SHP77 treated with DMSO at 0.1 percent for 48 hours (cell line): ENCODE results near the gene SCRN2.

Experiments
- DNase-seq: peaks from one replicate; lab custom pipeline; 2025; lab: John Stamatoyannopoulos, UW

SCRN2 gene

DNA sequence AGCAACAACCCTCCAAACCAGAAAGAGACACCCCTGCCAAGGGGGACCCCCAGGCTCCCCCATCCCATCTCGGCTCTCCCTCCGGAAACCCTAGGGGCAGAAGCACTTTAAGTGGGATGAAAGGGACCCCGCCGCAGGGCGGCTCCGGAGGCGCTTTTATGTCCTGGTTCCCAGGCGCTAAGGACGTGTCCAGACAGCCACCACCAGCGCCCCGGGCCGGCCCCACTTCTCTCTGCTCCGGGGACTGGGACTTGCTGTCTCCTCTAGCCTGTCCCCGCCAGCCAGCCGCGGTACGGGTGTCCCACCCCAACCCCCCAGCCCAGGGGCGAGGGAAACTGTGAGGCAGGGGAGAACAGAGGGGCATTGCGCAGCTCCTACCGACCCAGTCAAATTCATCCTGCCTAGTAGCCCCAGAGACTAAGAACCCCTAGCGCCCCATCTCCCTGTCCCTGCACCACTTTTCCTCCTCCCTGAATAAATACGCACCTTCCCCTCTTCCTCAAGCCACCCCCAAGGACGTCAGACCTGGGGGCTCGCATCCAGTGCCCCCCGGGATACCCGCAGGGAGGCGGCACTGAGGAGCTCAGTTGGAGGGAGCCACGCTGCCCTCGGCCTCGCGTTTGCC lies 5.8 kb upstream of the SCRN2 start:
- DNase-seq, result no peak

DNA sequence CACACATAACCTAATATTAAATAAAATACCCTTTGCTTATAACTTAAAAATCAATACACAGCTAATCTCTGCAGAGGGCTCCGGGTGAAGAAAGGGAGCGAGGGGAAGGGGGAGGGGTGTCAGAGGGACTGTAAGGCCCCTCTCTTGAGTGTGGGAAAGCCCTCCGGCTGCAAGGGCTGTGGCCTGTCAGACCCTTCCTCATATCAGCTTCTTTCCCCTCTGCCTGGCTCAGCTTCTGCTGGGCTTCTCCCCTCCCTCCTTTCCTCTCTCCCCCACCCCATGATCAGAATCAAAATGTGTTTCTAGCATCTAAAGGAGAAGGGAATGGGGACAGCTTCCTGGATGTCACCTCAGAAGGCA lies 4.6 kb upstream of the SCRN2 start:
- DNase-seq, result no peak

DNA sequence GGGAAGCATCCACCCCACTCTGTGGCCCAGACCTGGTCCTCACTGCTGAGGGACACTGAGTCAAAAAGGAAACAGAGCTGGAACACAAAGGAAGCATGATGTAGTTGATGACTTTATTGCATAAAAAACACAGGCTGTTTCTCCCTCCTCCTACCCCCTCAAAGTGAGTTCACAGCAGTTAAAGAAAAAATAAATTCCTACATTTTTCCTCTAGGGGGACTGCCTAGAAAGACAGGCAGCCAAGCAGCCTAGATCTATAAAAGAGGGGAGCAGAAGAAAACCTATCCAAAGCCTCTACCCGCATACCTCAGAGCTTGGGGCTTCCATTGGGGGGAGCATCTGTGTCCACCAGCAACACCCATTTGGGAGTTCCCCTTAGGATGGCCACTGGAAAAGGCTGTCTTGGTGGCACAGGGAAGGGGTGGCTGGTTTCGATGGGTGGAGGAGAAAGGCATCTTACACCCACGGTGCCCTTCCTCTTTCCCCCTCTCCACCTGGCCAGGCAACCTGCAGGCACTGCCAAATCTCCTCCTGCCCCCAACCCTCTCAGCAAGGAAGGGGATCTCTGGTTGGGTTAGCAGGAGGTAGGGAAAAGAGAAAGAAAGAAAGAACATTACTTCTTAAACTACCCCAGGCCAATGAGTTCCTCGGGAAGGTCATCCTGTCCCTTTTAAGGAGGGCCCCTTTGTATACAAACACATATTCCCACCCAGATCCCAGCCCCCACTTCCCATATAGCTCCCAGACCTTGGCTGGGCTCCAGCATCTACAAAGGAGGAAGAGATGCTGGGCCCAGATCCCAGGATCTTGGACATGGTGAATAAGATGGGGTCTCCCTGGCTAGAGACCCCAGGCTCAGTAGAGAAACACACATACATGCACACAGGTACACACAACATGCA lies 4.0 kb upstream of the SCRN2 start:
- no peak for DNase-seq

DNA sequence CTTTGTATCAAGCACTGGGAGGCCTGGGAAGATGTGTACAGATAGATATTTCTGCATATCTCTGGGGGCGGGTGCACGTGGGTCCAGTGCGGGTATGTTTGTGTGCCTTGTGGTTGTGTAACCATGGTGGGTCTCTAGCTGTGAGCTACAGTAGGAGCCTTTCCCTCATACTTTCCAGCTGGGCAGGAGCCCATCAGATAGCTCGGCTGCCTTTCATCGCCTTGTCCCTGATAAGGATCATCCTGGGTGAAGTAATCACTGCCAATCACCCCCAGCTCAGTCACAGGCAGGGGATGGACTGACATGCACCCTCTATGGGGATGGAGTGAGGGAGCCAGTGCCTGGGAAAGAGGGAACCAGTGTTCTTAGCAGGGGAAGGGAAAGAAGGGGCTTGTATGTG lies 3.2 kb upstream of the SCRN2 start:
- DNase-seq, result no peak

DNA sequence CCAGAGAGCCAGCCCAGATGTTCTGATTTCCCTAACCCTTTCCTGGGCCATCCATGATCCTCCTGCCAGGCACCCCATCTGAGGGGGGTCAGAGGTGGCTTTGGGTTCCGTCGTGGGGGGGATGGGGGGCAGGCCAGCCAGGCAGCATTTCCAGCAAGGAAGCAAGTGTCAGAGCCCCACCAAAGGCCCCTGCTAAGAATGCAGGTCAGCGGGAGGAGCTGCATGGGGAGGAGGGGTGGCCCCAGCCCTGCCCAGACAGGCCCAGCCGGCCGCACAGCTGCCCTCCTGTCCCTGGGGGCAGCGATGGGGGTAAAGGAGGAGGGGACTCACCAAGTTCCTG lies 2.3 kb upstream of the SCRN2 start:
- no peak for DNase-seq

DNA sequence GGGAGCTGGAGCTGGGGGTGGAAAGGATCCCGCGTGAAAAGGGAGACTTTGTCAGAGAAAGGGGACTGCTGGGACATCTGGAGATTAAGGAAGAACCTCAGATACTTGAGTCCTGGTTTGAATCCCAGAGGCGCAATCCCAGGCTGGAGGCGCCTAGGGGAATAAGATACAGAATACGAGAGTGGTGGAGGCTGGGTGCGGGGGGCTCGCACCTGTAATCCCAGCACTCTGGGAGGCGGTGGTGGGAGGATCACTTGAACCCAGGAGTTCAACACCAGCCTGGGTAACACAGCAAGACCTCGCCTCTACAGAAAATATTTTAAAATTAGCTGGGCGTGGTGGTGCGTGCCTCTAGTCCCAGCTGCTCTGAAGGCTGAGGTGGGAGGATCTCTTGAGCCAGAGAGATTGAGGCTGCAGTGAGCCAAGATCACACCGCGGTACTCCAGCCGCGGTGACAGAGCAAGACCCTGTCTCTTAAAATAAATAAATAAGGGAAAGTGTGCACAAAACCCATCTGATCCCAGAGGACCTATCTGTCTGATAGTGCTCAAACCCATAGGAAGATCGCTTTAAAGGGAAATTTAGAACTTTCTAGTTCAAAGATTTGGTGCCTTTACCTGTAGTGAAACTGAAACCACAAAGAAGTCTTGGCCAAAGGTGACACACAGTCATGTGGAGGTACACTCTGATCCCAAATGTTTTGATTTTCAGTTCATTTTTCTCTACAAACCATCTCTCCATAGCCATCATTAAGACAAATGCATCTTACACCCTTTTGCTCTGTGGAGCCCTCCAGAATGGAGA lies 617 bp upstream of the SCRN2 start:
- DNase-seq, result no peak

GRCh38 chr17:47840001-47840741 lies 902 bp downstream of the SCRN2 start:
- no peak for DNase-seq

GRCh38 chr17:47839071-47839470 lies 2.0 kb downstream of the SCRN2 start:
- DNase-seq, result no peak

GRCh38 chr17:47838636-47839035 lies 2.4 kb downstream of the SCRN2 start:
- no peak for DNase-seq

GRCh38 chr17:47837401-47838039 lies 3.6 kb downstream of the SCRN2 start:
- DNase-seq, result no peak

DNA sequence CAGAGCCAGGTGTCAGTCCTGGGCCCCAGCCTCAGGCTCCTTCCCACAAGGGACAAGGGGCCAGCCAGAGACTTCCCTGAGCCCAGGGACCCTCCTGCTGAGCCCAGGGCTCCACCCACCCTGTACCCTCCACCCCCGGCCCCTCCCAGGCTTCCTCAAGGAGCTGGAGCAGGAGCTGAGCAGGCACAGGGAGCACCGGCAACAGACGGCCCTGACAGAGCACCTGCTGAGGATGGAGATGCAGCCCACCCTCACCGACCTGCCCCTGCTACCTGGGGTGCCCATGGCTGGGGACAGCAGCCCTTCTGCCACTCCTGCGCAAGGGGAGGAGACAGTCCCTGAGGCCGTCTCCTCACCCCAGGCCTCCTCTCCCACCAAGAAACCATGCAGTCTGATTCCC lies 4.5 kb downstream of the SCRN2 start:
- DNase-seq, result no peak

- no peak for DNase-seq
Measured at GRCh38 chr17:47834756-47835155, 6.3 kb downstream of the SCRN2 start.

DNA sequence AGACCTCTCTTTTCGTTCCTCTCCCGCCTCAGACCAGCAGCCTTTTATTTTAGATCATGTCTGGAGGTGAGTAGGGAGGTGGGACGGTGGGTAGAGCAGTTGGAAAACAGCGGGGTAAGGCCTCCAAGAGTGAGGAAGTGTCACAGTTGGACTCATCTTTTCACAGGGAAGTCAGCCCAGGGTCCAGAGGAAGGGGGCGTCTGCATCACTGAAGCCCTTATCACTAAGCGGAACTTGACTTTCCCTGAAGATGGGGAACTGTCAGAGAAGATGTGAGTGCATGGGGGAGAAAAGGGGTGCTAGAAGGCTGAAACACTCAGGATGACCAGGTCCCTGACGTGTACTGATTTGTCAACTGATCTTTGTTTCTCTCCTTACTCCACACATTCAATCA lies 9.1 kb downstream of the SCRN2 start:
- DNase-seq, result no peak

DNA sequence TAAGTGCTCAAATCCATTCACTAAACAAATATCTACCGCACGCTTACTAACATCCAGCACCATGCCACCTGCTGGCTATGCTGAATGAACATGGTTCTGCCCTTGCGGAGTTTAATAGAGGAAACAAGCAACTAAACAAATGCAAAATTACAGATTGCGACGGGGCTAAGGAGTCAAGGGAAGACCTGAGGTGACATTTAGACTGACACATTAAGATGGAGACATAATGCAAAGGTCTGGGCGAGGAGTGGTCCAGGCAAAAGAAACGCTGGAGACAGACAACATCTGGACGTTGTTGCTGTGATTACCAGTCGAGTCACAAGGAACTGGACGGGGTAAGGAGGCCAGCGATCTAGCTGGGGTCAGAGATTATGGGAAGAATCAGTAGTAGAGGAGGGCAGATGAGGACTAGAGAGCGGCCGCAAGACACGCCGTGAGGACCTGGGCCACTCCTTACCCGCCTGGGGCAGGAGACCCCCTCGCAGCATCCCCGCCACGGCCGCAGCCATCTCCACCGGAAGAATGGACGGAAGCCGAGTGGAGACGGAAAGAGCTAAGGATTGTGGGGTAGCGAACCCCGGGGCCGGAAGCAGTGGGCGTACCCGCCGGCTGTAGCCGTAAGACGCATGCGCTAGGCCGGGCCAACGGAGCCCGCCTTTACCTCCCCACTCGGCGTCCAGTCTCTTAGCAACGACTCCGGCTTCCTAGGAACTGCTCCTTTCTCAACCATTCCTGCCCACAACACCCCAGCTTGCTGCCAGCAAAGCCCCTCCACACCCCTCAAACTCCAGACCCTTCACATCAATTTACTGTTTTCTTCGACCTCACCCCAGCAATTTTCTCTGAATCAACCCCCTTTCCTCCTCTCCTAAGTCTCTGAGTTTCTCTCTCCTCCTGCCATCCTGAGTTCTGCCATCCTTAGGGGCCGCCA lies 9.8 kb downstream of the SCRN2 start, which contains the start of the genes LRRC46 and MRPL10:
Gene LRRC46, plus strand, starts transcription at position 668 of the 931 bp plus-strand sequence. CDS start 320 bp downstream, outside the sequence.
Gene MRPL10, minus strand, starts transcription at position 539 of the 931 bp plus-strand sequence. Its CDS starts 30 bp downstream, at position 509.
- DNase-seq, result peak; percentile 91

GRCh38 chr17:47830396-47831002 lies 10.6 kb downstream of the SCRN2 start:
- DNase-seq, result no peak

DNA sequence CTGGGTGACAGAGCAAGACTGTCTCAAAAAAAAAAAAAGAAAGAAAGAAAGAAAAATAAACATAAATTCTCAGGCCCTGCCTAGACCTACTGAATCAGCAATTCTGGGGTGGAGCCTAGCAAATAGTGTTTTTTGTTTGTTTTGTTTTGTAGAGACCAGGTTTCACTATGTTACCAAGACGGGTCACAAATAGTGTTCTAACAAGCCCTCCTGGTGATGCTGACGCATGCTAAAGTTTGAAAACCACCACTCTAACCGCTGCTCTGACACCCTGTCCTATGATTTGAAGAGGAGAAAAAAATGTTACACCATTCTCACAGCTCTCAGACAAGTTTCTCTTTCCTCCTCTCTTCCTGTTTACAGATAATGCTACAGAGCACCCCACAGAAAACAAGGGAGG lies 11.2 kb downstream of the SCRN2 start:
- DNase-seq, result no peak

DNA sequence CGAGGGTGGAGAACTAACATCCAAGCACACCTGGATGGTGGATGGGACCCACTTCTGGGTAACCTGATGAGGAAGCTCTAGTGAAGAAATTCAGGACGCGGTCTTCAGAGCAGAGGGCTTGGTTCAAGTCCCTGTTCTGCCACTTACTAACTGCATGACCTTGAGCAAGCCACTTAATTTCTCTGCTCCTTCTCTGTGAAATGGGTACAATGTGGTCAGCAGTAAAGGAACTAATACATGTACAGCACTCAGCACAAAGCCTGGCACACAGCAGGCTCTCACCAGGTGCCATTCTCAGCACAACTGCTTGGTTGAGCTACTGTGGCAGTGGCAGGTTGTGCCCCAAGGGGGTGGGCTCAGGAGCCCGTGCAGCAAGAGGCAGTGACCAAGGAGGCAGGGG lies 17.6 kb downstream of the SCRN2 start:
- no peak for DNase-seq

DNA sequence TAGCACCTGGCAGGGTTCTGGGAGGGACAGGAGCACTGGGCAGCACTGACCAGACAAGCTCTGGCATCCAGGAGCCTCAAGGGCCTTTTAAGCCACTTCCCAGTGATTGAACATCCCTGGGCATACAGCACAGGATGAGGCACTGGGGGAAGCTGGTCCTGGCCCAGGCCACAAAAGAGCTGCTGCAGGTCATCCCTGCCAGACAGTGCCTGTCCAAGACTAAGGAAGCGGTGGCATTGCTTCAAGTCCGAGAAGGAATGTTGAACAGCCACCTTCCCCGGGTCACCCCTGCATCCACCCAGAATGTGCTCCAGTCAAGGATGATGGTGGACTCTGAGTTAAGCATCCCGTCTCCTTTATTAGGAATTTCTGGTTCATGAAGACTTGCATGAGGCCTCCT lies 18.3 kb downstream of the SCRN2 start:
- DNase-seq, result no peak

- DNase-seq, result peak; percentile 82
Measured at GRCh38 chr17:47821424-47822391, 19.4 kb downstream of the SCRN2 start, which contains the start of gene OSBPL7. OSBPL7 (minus strand) TSS chr17:47821794; CDS start chr17:47820278, 1,516 bp downstream.
